Measurements from ENCODE around the gene SCYL3. TPM values are rescaled to one million over a fixed set of nuclear protein-coding genes. Genes with fewer than 3 reads are reported as not detected.
"Not testable (repeated sequence)": the region's sequence is repeated elsewhere in the genome, so short reads cannot be mapped to it uniquely, and the experiment has no call there.

SCYL3 gene
- total RNA-seq, 8 experiments from 2014 or later = 6.3 to 9.1 (median 7.4) TPM

DNA sequence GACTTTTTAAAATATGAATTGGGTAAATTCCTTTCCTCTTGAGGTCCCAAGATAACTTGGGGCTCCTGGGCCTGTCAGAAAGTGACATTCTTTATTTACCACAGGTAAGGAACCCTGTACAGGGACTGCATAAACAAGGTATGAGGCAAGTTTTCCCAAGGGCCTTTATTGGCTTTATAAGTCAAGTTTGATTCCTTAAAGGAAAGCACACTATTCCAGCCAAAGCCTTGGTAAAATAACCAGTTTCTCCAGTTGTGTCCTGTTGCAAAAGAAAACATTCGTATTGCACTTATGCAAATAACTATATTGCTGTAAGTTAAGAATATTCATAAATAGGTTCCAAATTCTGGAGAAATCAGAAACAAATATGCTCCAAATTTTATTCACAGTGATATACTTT, 77.1 kb downstream of the SCYL3 start:
- Histone ChIP-seq H3K27ac (no peak overlapping the region), H3K4me1 (replicated peaks in 1 of 2) (no peaks in the 10 kb centered on the region), H3K4me3 (no peak overlapping the region)
- 33 to 100% (median 100%) methylated on average over 1 of the region's 1 CpG; no CpG with 5 or more reads in 2 of the 10 experiments for WGBS, 10 experiments
- ATAC-seq (replicated peaks in 6 of 8) = no peak
- in situ Hi-C loops (cut with MboI; ENCODE audit: low pct_unique_long_range_greater_than_20kb in 2 of 9, low sequenced_read_pairs in 9 of 9, unreplicated experiment in 9 of 9) = loop anchor here in 2 of 9 experiments (25.0 kb wide), 2 partner anchors 229 to 254 kb away; partner anchors contain the start of gene F5 (in 1 of the 2)

DNA sequence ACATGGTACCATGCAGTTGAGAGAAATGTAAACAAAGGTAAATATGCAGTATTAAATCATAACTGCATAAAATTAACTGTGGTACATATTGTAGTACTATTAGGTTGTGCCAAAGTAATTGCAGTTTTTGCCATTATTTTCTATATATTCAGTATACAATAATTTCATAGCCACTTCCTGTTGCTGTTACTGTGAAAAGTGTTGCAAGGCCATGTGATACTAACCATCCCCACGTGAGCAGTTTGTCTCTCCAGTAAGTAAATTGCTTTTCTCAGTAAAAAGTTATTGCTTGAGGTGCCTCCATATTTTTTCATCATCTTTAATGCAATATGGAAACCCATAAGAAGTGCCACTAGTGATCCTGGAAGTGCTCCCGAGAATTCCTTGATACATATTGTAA, 79.4 kb downstream of the SCYL3 start:
- H3K4me1 ChIP-seq (replicated peaks in 1 of 2) = no peaks in the 10 kb centered on the region
- no peak overlapping the region for H3K4me3 ChIP-seq
- 42 to 100% (median 50%) methylated on average over 1 to 2 of the region's 2 CpGs; no CpG with 5 or more reads in 1 of the 10 experiments for WGBS, 10 experiments
- no peak overlapping the region for H3K27ac ChIP-seq
- in situ Hi-C loops (cut with MboI; ENCODE audit: low pct_unique_long_range_greater_than_20kb in 2 of 9, low sequenced_read_pairs in 9 of 9, unreplicated experiment in 9 of 9) = loop anchor here in 2 of 9 experiments (25.0 kb wide), 2 partner anchors 227 to 252 kb away; partner anchors contain the start of gene F5 (in 1 of the 2)
- no peak for ATAC-seq (replicated peaks in 6 of 8)

DNA sequence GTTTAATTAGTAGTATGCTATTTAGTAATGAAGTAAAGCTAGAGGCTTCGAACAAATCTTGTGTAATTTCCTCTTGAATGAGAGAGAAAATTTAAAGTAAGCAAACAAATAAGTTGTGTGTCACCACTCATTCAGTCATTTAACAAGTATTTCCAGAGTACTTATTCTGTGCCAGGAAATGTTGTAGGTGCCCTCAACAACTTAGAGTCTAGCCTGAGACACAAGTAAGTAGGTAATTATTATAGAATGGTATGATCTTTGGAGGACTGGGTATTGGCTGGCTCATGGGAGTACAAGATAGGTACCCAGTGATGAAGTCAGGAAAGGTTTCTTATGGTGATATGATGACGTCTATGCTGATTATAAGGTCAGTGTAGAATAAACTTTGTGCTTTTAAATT, 81.6 kb downstream of the SCYL3 start:
- Histone ChIP-seq H3K27ac (no peak overlapping the region), H3K4me3 (no peak overlapping the region), H3K4me1 (replicated peaks in 1 of 2) (no peaks in the 10 kb centered on the region)
- in situ Hi-C loops (cut with MboI; ENCODE audit: low pct_unique_long_range_greater_than_20kb in 2 of 9, low sequenced_read_pairs in 9 of 9, unreplicated experiment in 9 of 9) = loop anchor here in 2 of 9 experiments (25.0 kb wide), 2 partner anchors 225 to 250 kb away; partner anchors contain the start of gene F5 (in 1 of the 2)
- 76 to 100% (median 97%) methylated on average over 1 to 2 of the region's 2 CpGs; no CpG with 5 or more reads in 1 of the 10 experiments for WGBS, 10 experiments
- no peak for ATAC-seq (replicated peaks in 6 of 8)

DNA sequence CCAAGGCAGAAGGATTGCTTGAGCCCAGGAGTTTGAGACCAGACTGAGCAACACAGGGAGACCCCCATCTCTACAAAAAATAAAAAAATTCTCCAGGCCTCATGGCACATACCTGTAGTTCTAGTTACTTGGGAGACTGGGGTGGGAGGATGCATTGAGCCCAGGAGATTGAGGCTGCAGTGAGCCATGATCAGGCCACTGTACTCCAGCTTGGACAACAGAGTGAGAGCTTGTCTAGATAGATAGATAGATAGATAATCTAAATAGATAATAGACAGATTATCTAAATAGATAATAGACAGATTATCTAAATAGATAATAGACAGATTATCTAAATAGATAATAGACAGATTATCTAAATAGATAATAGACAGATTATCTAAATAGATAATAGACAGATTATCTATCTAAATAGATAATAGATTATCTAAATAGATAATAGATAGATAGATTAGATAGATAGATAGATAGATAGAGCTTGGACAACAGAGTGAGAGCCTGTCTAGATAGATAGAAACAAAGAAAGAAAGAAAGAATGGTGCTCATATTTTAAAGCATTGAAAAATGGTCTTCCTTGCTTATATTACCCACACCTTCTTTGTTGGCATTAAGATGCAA, 82.2 kb downstream of the SCYL3 start:
- not testable (repeated sequence) for H3K4me3 ChIP-seq; H3K4me1 ChIP-seq (replicated peaks in 1 of 2); ATAC-seq (replicated peaks in 6 of 8); H3K27ac ChIP-seq
- in situ Hi-C loops (cut with MboI; ENCODE audit: low pct_unique_long_range_greater_than_20kb in 2 of 9, low sequenced_read_pairs in 9 of 9, unreplicated experiment in 9 of 9) = loop anchor here in 2 of 9 experiments (25.0 kb wide), 2 partner anchors 224 to 249 kb away; partner anchors contain the start of gene F5 (in 1 of the 2)

DNA sequence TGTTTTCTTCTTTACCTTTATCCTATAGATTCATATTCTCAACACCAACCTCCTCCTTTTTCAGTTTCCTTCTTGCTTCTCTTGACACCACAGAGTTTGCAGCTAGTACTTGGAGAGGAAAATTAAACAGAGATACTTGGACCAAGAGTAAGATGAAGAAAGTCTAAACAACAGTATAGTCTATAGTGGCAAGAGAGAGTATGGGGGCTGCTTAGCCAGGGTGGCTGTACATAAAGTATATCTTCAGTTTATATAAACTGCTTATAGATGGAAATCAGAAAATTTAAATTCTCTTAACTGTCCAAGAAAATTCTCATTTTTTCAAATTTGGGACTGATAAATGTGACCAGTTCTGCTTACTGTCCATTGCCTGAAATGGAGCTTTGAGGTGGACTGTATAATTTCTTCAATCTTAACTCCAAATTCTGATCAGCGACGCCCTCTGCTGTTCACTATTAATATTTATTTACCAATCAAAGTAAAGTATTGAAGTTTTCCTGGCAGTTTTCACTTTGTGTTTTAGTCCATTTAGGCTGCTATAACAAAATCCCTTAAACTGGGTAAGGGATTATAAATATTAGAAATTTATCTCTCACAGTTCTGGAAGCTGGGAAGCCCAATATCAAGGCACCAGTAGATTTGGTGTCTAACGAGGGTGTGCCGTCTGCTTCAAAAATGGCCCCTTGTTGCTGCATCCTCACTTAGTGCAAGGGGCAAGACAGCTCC, 84.2 kb downstream of the SCYL3 start:
- in situ Hi-C loops (cut with MboI; ENCODE audit: low pct_unique_long_range_greater_than_20kb in 2 of 9, low sequenced_read_pairs in 9 of 9, unreplicated experiment in 9 of 9) = loop anchor here in 2 of 9 experiments (25.0 kb wide), 2 partner anchors 222 to 247 kb away; partner anchors contain the start of gene F5 (in 1 of the 2)
- Histone ChIP-seq H3K4me3 (no peak overlapping the region), H3K27ac (no peak overlapping the region), H3K4me1 (replicated peaks in 1 of 2) (no peaks in the 10 kb centered on the region)
- WGBS, 10 experiments = 0 to 78% (median 68%) methylated on average over 2 to 4 of the region's 4 CpGs; no CpG with 5 or more reads in 4 of the 10 experiments
- peak in 5 of 8 experiments; percentile 24 to 43 (median 38) for ATAC-seq (replicated peaks in 6 of 8)

DNA sequence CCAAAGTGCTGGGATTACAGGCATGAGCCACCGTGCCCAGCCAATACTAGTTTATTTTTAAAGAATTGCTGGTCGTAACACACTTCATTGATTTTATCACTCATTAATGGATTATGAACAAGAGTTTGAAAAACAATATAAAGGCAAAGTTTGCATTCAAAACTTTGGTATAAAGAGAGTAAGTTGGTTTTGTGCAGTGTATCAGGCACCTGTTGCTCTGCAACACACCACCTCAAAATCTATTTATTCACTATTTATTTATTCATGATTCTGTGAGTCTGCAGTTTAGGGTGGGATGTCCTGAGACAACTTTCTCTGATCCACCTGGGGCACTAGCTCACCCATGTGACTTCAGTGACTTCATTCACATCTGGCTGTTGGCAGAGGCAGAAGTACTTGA, 88.8 kb downstream of the SCYL3 start:
- ATAC-seq (replicated peaks in 6 of 8) = no peak
- 92 to 100% (median 100%) methylated on average over 1 to 2 of the region's 2 CpGs; no CpG with 5 or more reads in 4 of the 10 experiments for WGBS, 10 experiments

DNA sequence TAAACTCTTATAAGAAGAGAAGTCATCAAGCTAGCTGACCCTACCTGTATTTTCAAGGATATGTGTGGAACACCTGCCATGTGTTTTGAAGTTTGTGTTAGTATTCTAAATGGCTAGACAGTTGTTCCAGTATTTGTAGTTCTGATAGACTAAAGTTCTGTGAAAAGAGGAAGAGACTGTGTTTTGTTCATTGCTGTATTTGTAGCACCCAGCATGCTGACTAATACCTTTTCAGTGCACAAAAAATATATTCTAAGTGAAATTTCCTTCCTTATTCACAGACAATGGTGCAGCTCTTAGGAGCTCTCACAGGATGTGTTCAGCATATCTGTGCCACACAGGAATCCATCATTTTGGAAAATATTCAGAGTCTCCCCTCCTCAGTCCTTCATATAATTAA, 90.8 kb downstream of the SCYL3 start:
- Histone ChIP-seq H3K4me1 (replicated peaks in 1 of 2) (no peaks in the 10 kb centered on the region), H3K4me3 (no peak overlapping the region), H3K27ac (no peak overlapping the region)
- in situ Hi-C loops (cut with MboI; ENCODE audit: low pct_unique_long_range_greater_than_20kb in 2 of 9, low sequenced_read_pairs in 9 of 9, unreplicated experiment in 9 of 9) = loop anchor here in 2 of 9 experiments (25.0 kb wide), 2 partner anchors 216 to 241 kb away; partner anchors contain the start of gene F5 (in 1 of the 2)
- no peak for ATAC-seq (replicated peaks in 6 of 8)

More for the DNA sequence above, 88.8 kb downstream of the SCYL3 start:
- Histone ChIP-seq H3K4me3 (no peak overlapping the region), H3K27ac (no peak overlapping the region), H3K4me1 (replicated peaks in 1 of 2) (no peaks in the 10 kb centered on the region)
- in situ Hi-C loops (cut with MboI; ENCODE audit: low pct_unique_long_range_greater_than_20kb in 2 of 9, low sequenced_read_pairs in 9 of 9, unreplicated experiment in 9 of 9) = loop anchor here in 2 of 9 experiments (25.0 kb wide), 2 partner anchors 218 to 243 kb away; partner anchors contain the start of gene F5 (in 1 of the 2)

Other genes with a start within 250 kb of the SCYL3 start
- gene SELL, start 182.3 kb downstream of the SCYL3 start, total RNA-seq = 10 to 100 TPM in 1 of 8 experiments, under 1 TPM in 3, not detected in 4; 0.41 to 28.3 (median 0.67) TPM
- gene SELE, start 159.8 kb downstream of the SCYL3 start, total RNA-seq = under 1 TPM in 3 of 8 experiments, not detected in 5; 0.08 to 0.47 (median 0.21) TPM
- gene METTL18, start 99.0 kb downstream of the SCYL3 start, total RNA-seq = 10 to 100 TPM in 3 of 8 experiments, 1 to 10 TPM in 5; 6.5 to 17.0 (median 9.3) TPM
- gene KIFAP3, start 180.8 kb upstream of the SCYL3 start, total RNA-seq = 100 to 1,000 TPM in 4 of 8 experiments, 10 to 100 TPM in 4; 17.1 to 141 (median 88.8) TPM